ENCODE data around the gene CAMK1.

- TF ChIP-seq CTCF (IDR thresholded peaks at IDR 0.05) = no peak
- TF ChIP-seq POLR2A (IDR thresholded peaks at IDR 0.05) = no peak
These were observed 6.9 kb downstream of the CAMK1 start for GRCh38 chr3:9762871-9763270.
